ENCODE measurements around the gene SLN. TPM values are rescaled to one million over a fixed set of nuclear protein-coding genes. Genes with fewer than 3 reads are reported as not detected.

Gene SLN
- total and polyA plus RNA-seq, 3 experiments from 2014 or later = not detected

GRCh38 chr11:107731941-107732688 is 20.3 kb upstream of the SLN start:
- Histone ChIP-seq H3K27me3 (ENCODE audit: insufficient read depth, low read length, poor library complexity, severe bottlenecking) (no peaks in the 10 kb centered on the region), H3K4me3 (ENCODE audit: low read length) (no peak overlapping the region), H3K27ac (ENCODE audit: low read depth, low read length) (no peak overlapping the region), H3K36me3 (ENCODE audit: insufficient read depth, low read length) (no peaks in the 10 kb centered on the region), H3K4me1 (ENCODE audit: insufficient read depth, low read length) (no peaks in the 10 kb centered on the region), H3K9me3 (ENCODE audit: low read length) (no peaks in the 10 kb centered on the region)
- no peaks in the 10 kb centered on the region for H3K4me1 Mint-ChIP-seq
- H3K27me3 Mint-ChIP-seq = peaks cover 5 to 29% of the 10 kb centered on the region in 2 donors
- no peak overlapping the region for H3K27ac Mint-ChIP-seq
- CTCF ChIA-PET = no interaction called here
- H3K36me3 Mint-ChIP-seq = peaks cover 0 to 1% (median 0%) of the 10 kb centered on the region in 3 donors
- no peak for DNase-seq
- H3K4me3 Mint-ChIP-seq = no peak overlapping the region
- peaks cover 0 to 2% (median 0%) of the 10 kb centered on the region in 5 donors for H3K9me3 Mint-ChIP-seq
- POLR2A ChIA-PET = no interaction called here

GRCh38 chr11:107722662-107723061 is 10.8 kb upstream of the SLN start:
- Mint-ChIP-seq H3K4me1 (no peaks in the 10 kb centered on the region), H3K27ac (no peak overlapping the region), H3K9me3 (no peaks in the 10 kb centered on the region), H3K27me3 (peaks cover 4 to 8% of the 10 kb centered on the region in 2 donors), H3K4me3 (no peak overlapping the region), H3K36me3 (no peaks in the 10 kb centered on the region)
- Histone ChIP-seq H3K36me3 (ENCODE audit: insufficient read depth, low read length) (no peaks in the 10 kb centered on the region), H3K4me3 (ENCODE audit: low read length) (no peak overlapping the region), H3K27ac (ENCODE audit: low read depth, low read length) (no peak overlapping the region), H3K4me1 (ENCODE audit: insufficient read depth, low read length) (no peaks in the 10 kb centered on the region), H3K27me3 (ENCODE audit: insufficient read depth, low read length, poor library complexity, severe bottlenecking) (no peaks in the 10 kb centered on the region), H3K9me3 (ENCODE audit: low read length) (no peaks in the 10 kb centered on the region)
- no peak for DNase-seq
- ChIA-PET POLR2A (no interaction called here), CTCF (no interaction called here)

GRCh38 chr11:107721207-107721606 is 9.4 kb upstream of the SLN start:
- Mint-ChIP-seq H3K36me3 (no peaks in the 10 kb centered on the region), H3K9me3 (peaks cover 0 to under 1% (median 0%) of the 10 kb centered on the region in 5 donors), H3K4me1 (no peaks in the 10 kb centered on the region), H3K4me3 (no peak overlapping the region), H3K27ac (no peak overlapping the region), H3K27me3 (peaks cover 2 to 4% of the 10 kb centered on the region in 2 donors)
- Histone ChIP-seq H3K4me3 (ENCODE audit: low read length) (no peak overlapping the region), H3K9me3 (ENCODE audit: low read length) (no peaks in the 10 kb centered on the region), H3K27ac (ENCODE audit: low read depth, low read length) (no peak overlapping the region), H3K4me1 (ENCODE audit: insufficient read depth, low read length) (no peaks in the 10 kb centered on the region), H3K36me3 (ENCODE audit: insufficient read depth, low read length) (no peaks in the 10 kb centered on the region), H3K27me3 (ENCODE audit: insufficient read depth, low read length, poor library complexity, severe bottlenecking) (no peaks in the 10 kb centered on the region)
- ChIA-PET CTCF (no interaction called here), POLR2A (no interaction called here)
- DNase-seq = no peak

GRCh38 chr11:107720303-107720774 is 8.5 kb upstream of the SLN start:
- H3K4me3 ChIP-seq (ENCODE audit: low read length) = no peak overlapping the region
- no peaks in the 10 kb centered on the region for H3K9me3 ChIP-seq (ENCODE audit: low read length)
- ChIA-PET CTCF (no interaction called here), POLR2A (no interaction called here)
- Mint-ChIP-seq H3K27me3 (peaks cover 2 to 7% of the 10 kb centered on the region in 2 donors), H3K36me3 (no peaks in the 10 kb centered on the region), H3K4me3 (no peak overlapping the region), H3K9me3 (peaks cover 0 to 2% (median 0%) of the 10 kb centered on the region in 5 donors), H3K4me1 (no peaks in the 10 kb centered on the region), H3K27ac (no peak overlapping the region)
- no peak overlapping the region for H3K27ac ChIP-seq (ENCODE audit: low read depth, low read length)
- no peaks in the 10 kb centered on the region for H3K4me1 ChIP-seq (ENCODE audit: insufficient read depth, low read length)
- no peaks in the 10 kb centered on the region for H3K36me3 ChIP-seq (ENCODE audit: insufficient read depth, low read length)
- H3K27me3 ChIP-seq (ENCODE audit: insufficient read depth, low read length, poor library complexity, severe bottlenecking) = no peaks in the 10 kb centered on the region
- DNase-seq = no peak

- no peak overlapping the region for H3K27ac Mint-ChIP-seq
- peaks cover 4 to 13% of the 10 kb centered on the region in 2 donors for H3K27me3 Mint-ChIP-seq
- no peaks in the 10 kb centered on the region for H3K9me3 ChIP-seq (ENCODE audit: low read length)
- H3K4me1 ChIP-seq (ENCODE audit: insufficient read depth, low read length) = no peaks in the 10 kb centered on the region
- H3K36me3 Mint-ChIP-seq = no peaks in the 10 kb centered on the region
- no peak overlapping the region for H3K4me3 Mint-ChIP-seq
- no peak overlapping the region for H3K27ac ChIP-seq (ENCODE audit: low read depth, low read length)
- H3K27me3 ChIP-seq (ENCODE audit: insufficient read depth, low read length, poor library complexity, severe bottlenecking) = no peaks in the 10 kb centered on the region
- H3K4me1 Mint-ChIP-seq = no peaks in the 10 kb centered on the region
- no peaks in the 10 kb centered on the region for H3K36me3 ChIP-seq (ENCODE audit: insufficient read depth, low read length)
- ChIA-PET CTCF (no interaction called here), POLR2A (no interaction called here)
- DNase-seq = no peak
- H3K9me3 Mint-ChIP-seq = peaks cover 0 to 2% (median 0%) of the 10 kb centered on the region in 5 donors
- no peak overlapping the region for H3K4me3 ChIP-seq (ENCODE audit: low read length)
Observed at GRCh38 chr11:107719557-107720302, 7.9 kb upstream of the SLN start.

- Histone ChIP-seq H3K36me3 (ENCODE audit: insufficient read depth, low read length) (no peaks in the 10 kb centered on the region), H3K9me3 (ENCODE audit: low read length) (no peaks in the 10 kb centered on the region), H3K4me1 (ENCODE audit: insufficient read depth, low read length) (no peaks in the 10 kb centered on the region), H3K27ac (ENCODE audit: low read depth, low read length) (no peak overlapping the region), H3K4me3 (ENCODE audit: low read length) (no peak overlapping the region), H3K27me3 (ENCODE audit: insufficient read depth, low read length, poor library complexity, severe bottlenecking) (no peaks in the 10 kb centered on the region)
- peaks cover 0 to 2% (median 0%) of the 10 kb centered on the region in 5 donors for H3K9me3 Mint-ChIP-seq
- ChIA-PET CTCF (no interaction called here), POLR2A (no interaction called here)
- H3K27ac Mint-ChIP-seq = no peak overlapping the region
- no peaks in the 10 kb centered on the region for H3K36me3 Mint-ChIP-seq
- peaks cover 6 to 17% of the 10 kb centered on the region in 2 donors for H3K27me3 Mint-ChIP-seq
- H3K4me1 Mint-ChIP-seq = no peaks in the 10 kb centered on the region
- no peak for DNase-seq
- no peak overlapping the region for H3K4me3 Mint-ChIP-seq
Observed at GRCh38 chr11:107719073-107719472, 7.2 kb upstream of the SLN start.

GRCh38 chr11:107716884-107717532 is 5.2 kb upstream of the SLN start:
- H3K4me1 Mint-ChIP-seq = no peaks in the 10 kb centered on the region
- H3K27ac Mint-ChIP-seq = no peak overlapping the region
- no peaks in the 10 kb centered on the region for H3K27me3 ChIP-seq (ENCODE audit: insufficient read depth, low read length, poor library complexity, severe bottlenecking)
- no peaks in the 10 kb centered on the region for H3K36me3 ChIP-seq (ENCODE audit: insufficient read depth, low read length)
- ChIA-PET CTCF (no interaction called here), POLR2A (no interaction called here)
- H3K9me3 Mint-ChIP-seq = peaks cover 0 to 2% (median 0%) of the 10 kb centered on the region in 5 donors
- no peaks in the 10 kb centered on the region for H3K36me3 Mint-ChIP-seq
- H3K4me3 ChIP-seq (ENCODE audit: low read length) = no peak overlapping the region
- no peaks in the 10 kb centered on the region for H3K4me1 ChIP-seq (ENCODE audit: insufficient read depth, low read length)
- no peak overlapping the region for H3K27ac ChIP-seq (ENCODE audit: low read depth, low read length)
- H3K27me3 Mint-ChIP-seq = peaks cover 6 to 27% of the 10 kb centered on the region in 2 donors
- DNase-seq = no peak
- H3K4me3 Mint-ChIP-seq = no peak overlapping the region
- no peaks in the 10 kb centered on the region for H3K9me3 ChIP-seq (ENCODE audit: low read length)

GRCh38 chr11:107713009-107713408 is 1.2 kb upstream of the SLN start:
- Histone ChIP-seq H3K9me3 (ENCODE audit: low read length) (no peaks in the 10 kb centered on the region), H3K36me3 (ENCODE audit: insufficient read depth, low read length) (no peaks in the 10 kb centered on the region), H3K4me1 (ENCODE audit: insufficient read depth, low read length) (no peaks in the 10 kb centered on the region), H3K27ac (ENCODE audit: low read depth, low read length) (no peak overlapping the region), H3K27me3 (ENCODE audit: insufficient read depth, low read length, poor library complexity, severe bottlenecking) (no peaks in the 10 kb centered on the region), H3K4me3 (ENCODE audit: low read length) (no peak overlapping the region)
- peaks cover 0 to 2% (median 0%) of the 10 kb centered on the region in 5 donors for H3K9me3 Mint-ChIP-seq
- no peaks in the 10 kb centered on the region for H3K4me1 Mint-ChIP-seq
- ChIA-PET POLR2A (no interaction called here), CTCF (no interaction called here)
- no peak for DNase-seq
- H3K27me3 Mint-ChIP-seq = peaks cover 13 to 41% of the 10 kb centered on the region in 2 donors
- no peak overlapping the region for H3K27ac Mint-ChIP-seq
- no peak overlapping the region for H3K4me3 Mint-ChIP-seq
- H3K36me3 Mint-ChIP-seq = no peaks in the 10 kb centered on the region
